ENCODE measurements around the gene SLC12A5. TPM values are rescaled to one million over a fixed set of nuclear protein-coding genes. Genes with fewer than 3 reads are reported as not detected.

SLC12A5 gene
- total RNA-seq, 4 donors from 2014 or later: not detected

DNA sequence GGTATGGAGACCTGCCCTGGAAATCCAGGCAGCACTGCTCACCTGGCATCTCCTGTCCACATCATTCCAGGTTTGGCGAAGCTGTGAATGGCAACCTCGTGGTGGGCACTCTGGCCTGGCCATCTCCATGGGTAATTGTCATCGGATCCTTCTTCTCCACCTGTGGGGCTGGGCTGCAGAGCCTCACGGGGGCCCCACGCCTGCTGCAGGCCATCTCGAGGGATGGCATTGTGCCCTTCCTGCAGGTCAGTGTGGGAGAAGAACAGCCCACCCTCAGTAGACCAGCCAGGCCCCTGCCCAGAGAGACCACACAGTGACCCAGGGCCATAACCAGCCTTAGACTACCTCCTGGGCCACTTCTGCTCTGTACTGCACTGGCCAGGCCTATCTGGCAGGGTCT, 15.9 kb downstream of the SLC12A5 start:
- no peaks in the 10 kb centered on the region for H3K9me3 ChIP-seq
- H3K27ac ChIP-seq: no peak overlapping the region
- intact Hi-C loops (cut with DNase I; ENCODE audit: low total_unique reads) (loop anchor here (1.0 kb wide), 1 partner anchor 24 kb away; no protein-coding TSS in a partner anchor), in situ Hi-C loops (cut with MboI; ENCODE audit: low pct_ligation_motif_present in 1 of 4, low pct_unique_long_range_greater_than_20kb in 1 of 4, low sequenced_read_pairs in 3 of 4) (no loop called here)
- no peaks in the 10 kb centered on the region for H3K4me1 ChIP-seq
- H3K36me3 ChIP-seq: no peaks in the 10 kb centered on the region
- H3K4me3 ChIP-seq: no peak overlapping the region
- 62% methylated on average over 3 of the region's 6 CpGs; no CpG with 5 or more reads in 1 of the 2 donors for WGBS, 2 donors (ENCODE audit: low coverage in 1 of 2)
- DNase-seq: no peak
- TF ChIP-seq, protein P1, sequence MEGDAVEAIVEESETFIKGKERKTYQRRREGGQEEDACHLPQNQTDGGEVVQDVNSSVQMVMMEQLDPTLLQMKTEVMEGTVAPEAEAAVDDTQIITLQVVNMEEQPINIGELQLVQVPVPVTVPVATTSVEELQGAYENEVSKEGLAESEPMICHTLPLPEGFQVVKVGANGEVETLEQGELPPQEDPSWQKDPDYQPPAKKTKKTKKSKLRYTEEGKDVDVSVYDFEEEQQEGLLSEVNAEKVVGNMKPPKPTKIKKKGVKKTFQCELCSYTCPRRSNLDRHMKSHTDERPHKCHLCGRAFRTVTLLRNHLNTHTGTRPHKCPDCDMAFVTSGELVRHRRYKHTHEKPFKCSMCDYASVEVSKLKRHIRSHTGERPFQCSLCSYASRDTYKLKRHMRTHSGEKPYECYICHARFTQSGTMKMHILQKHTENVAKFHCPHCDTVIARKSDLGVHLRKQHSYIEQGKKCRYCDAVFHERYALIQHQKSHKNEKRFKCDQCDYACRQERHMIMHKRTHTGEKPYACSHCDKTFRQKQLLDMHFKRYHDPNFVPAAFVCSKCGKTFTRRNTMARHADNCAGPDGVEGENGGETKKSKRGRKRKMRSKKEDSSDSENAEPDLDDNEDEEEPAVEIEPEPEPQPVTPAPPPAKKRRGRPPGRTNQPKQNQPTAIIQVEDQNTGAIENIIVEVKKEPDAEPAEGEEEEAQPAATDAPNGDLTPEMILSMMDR (IDR thresholded peaks at IDR 0.05): no peak
- TF ChIP-seq POLR2AphosphoS5 (IDR thresholded peaks at IDR 0.05) (no peak), POLR2A (IDR thresholded peaks at IDR 0.05) (no peak), EP300 (IDR thresholded peaks at IDR 0.05; ENCODE audit: low read depth) (no peak)
- peaks cover 26% of the 10 kb centered on the region for H3K27me3 ChIP-seq

DNA sequence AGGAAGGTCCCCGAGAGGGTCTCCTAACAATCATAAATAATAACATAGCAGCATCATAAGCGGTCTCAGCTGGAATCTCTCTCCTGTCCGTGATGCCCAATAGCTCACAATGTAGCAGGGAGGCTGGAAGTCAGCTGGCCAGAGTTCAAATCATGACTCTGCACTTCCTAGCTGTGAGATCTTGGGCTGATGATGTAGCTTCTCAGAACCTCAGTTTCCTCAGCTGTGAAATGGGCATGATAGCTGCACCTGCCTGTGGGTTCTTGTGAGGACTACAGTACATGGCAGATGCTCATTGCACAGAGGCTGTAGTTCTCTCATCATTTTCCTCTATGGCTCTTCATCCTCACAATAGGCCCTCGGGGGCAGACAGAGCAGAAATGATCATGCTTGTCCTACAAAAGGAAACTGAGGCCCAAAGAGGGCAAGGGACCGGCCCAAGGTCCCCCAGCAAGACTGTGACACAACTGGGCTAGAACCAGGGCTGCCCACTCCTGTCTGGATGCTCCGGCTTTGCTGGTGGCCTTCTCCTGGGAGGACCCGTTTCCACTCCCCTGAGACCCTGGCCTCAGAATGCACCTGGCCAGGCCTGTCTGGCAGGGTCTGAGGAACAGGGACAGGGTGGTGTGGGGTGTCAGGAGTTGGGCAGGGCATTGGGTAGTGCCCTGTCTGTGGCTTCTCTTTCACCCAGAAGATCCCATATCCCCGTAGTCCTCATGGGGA, 17.7 kb downstream of the SLC12A5 start:
- Histone ChIP-seq H3K4me1 (no peaks in the 10 kb centered on the region), H3K4me3 (no peak overlapping the region), H3K9me3 (no peaks in the 10 kb centered on the region), H3K27ac (no peak overlapping the region), H3K27me3 (peaks cover 22% of the 10 kb centered on the region), H3K36me3 (no peaks in the 10 kb centered on the region)
- 81% methylated on average over 8 of the region's 8 CpGs; no CpG with 5 or more reads in 1 of the 2 donors for WGBS, 2 donors (ENCODE audit: low coverage in 1 of 2)
- intact Hi-C loops (cut with DNase I; ENCODE audit: low total_unique reads): no loop called here
- in situ Hi-C loops (cut with MboI; ENCODE audit: low pct_ligation_motif_present in 1 of 4, low pct_unique_long_range_greater_than_20kb in 1 of 4, low sequenced_read_pairs in 3 of 4): no loop called here
- TF ChIP-seq EP300 (IDR thresholded peaks at IDR 0.05; ENCODE audit: low read depth): no peak
- no peak for DNase-seq

DNA sequence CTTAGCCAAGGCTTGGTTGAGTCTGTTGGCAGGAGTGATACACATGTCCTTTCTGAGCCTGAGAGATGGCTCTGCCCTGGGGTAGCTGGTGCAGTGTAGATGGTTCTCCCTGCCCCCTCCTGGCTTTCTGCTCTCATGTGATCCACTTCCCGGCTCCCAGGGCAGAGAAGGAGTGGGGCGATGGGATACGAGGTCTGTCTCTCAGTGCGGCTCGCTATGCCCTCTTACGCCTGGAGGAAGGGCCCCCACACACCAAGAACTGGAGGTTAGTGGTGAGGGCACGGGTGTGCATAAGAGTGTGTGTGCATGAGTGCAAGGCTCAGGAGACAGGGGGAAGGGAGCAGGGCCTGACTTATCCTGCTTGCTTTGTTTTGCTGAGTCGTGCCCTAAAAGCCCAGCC, 18.8 kb downstream of the SLC12A5 start:
- Histone ChIP-seq H3K4me1 (no peaks in the 10 kb centered on the region), H3K27me3 (peaks cover 15% of the 10 kb centered on the region), H3K27ac (no peak overlapping the region), H3K36me3 (no peaks in the 10 kb centered on the region), H3K9me3 (no peaks in the 10 kb centered on the region), H3K4me3 (no peak overlapping the region)
- DNase-seq: no peak
- WGBS, 2 donors (ENCODE audit: low coverage in 1 of 2): 84% methylated on average over 8 of the region's 8 CpGs; no CpG with 5 or more reads in 1 of the 2 donors
- in situ Hi-C loops (cut with MboI; ENCODE audit: low pct_ligation_motif_present in 1 of 4, low pct_unique_long_range_greater_than_20kb in 1 of 4, low sequenced_read_pairs in 3 of 4): no loop called here
- TF ChIP-seq EP300 (IDR thresholded peaks at IDR 0.05; ENCODE audit: low read depth) (no peak), POLR2A (IDR thresholded peaks at IDR 0.05) (no peak), POLR2AphosphoS5 (IDR thresholded peaks at IDR 0.05) (no peak)
- TF ChIP-seq, protein P1 (IDR thresholded peaks at IDR 0.05): no peak
- intact Hi-C loops (cut with DNase I; ENCODE audit: low total_unique reads): no loop called here

DNA sequence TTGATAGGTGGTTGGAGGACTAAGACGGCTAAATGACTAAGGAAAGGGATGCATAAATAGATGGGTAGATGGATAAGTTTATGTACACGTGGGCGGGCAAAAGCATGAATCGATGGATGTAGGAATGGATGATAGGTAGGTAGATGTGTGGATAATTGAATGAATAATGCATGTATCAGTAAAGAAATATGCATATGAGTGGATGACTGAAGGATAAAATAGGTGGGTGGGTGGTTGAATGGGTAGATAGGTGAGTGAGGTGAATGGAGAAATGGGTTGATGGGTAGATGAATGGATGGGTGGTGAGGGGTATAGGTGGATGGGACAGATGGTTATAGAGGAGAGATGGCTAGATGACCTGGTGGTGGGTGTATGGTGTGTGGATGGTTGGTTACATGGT, 20.2 kb downstream of the SLC12A5 start:
- peaks cover 15% of the 10 kb centered on the region for H3K27me3 ChIP-seq
- TF ChIP-seq, protein P1 (IDR thresholded peaks at IDR 0.05): no peak
- TF ChIP-seq EP300 (IDR thresholded peaks at IDR 0.05; ENCODE audit: low read depth) (no peak), POLR2A (IDR thresholded peaks at IDR 0.05) (no peak), POLR2AphosphoS5 (IDR thresholded peaks at IDR 0.05) (no peak)
- in situ Hi-C loops (cut with MboI; ENCODE audit: low pct_ligation_motif_present in 1 of 4, low pct_unique_long_range_greater_than_20kb in 1 of 4, low sequenced_read_pairs in 3 of 4): no loop called here
- no peaks in the 10 kb centered on the region for H3K36me3 ChIP-seq
- H3K4me3 ChIP-seq: no peak overlapping the region
- 86 to 91% methylated on average over 4 of the region's 4 CpGs for WGBS, 2 donors (ENCODE audit: low coverage in 1 of 2)
- no peaks in the 10 kb centered on the region for H3K9me3 ChIP-seq
- no peaks in the 10 kb centered on the region for H3K4me1 ChIP-seq
- intact Hi-C loops (cut with DNase I; ENCODE audit: low total_unique reads): no loop called here
- DNase-seq: no peak
- H3K27ac ChIP-seq: no peak overlapping the region

DNA sequence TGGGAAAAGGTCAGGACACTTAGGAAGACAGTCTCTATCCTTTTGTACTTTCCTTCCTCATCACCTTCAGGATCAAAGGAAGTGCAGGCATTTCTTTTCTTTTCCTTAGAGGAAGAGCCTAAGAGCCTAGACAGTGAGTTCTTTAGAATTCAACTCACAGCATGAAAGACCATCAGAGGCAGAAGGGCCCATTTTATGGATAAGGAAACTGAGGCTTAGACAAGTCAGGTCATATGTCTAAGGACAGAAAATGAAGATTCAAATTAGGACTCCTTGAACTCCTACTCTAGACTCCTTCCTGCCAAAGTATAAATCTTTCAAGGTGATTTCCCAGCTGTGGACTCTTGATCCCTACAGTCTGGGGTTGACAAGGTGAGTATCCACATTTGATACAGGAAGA, 20.8 kb downstream of the SLC12A5 start:
- no peaks in the 10 kb centered on the region for H3K36me3 ChIP-seq
- intact Hi-C loops (cut with DNase I; ENCODE audit: low total_unique reads) (no loop called here), in situ Hi-C loops (cut with MboI; ENCODE audit: low pct_ligation_motif_present in 1 of 4, low pct_unique_long_range_greater_than_20kb in 1 of 4, low sequenced_read_pairs in 3 of 4) (no loop called here)
- DNase-seq: no peak
- H3K4me3 ChIP-seq: no peak overlapping the region
- H3K27me3 ChIP-seq: peaks cover 15% of the 10 kb centered on the region
- TF ChIP-seq POLR2AphosphoS5 (IDR thresholded peaks at IDR 0.05) (no peak), POLR2A (IDR thresholded peaks at IDR 0.05) (no peak), EP300 (IDR thresholded peaks at IDR 0.05; ENCODE audit: low read depth) (no peak)
- TF ChIP-seq, protein P1 (IDR thresholded peaks at IDR 0.05): no peak
- no peak overlapping the region for H3K27ac ChIP-seq
- no peaks in the 10 kb centered on the region for H3K4me1 ChIP-seq
- no peaks in the 10 kb centered on the region for H3K9me3 ChIP-seq

Measured in transverse colon (tissue), 4 donors.